ENCODE results near the gene CFAP57. TPM values are rescaled to one million over a fixed set of nuclear protein-coding genes. Genes with fewer than 3 reads are reported as not detected.

CFAP57 gene
- total and polyA plus RNA-seq, 2 of the 13 experiments (the other 11 are each of a cell fraction or from before 2014, with no cell fraction given): 0.01 TPM; not detected in 1

DNA sequence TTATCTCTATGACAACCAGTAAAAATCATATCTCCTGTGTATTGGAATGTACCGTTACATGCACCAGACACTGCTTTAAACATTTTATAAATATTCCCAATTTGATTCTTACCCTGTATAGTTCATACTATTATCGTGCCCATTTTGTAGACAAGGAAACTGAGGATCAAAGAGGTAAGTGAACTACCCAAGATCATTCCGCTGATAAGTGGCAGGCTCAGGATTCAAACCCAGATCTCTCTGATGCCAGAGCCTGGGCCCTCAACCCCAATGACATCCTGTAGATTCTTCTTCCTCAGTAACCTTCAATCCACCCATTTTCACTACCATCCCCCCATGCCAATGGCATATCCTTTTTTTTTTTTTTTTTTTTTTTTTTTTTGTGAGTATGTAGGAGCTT is 12.3 kb downstream of the CFAP57 start:
- no peak overlapping the region for H3K4me3 ChIP-seq (replicated peaks in 1 of 3; ENCODE audit: insufficient read depth in 1 of 3, low read depth in 2 of 3, low read length in 3 of 3)
- no peaks in the 10 kb centered on the region for H4K20me1 ChIP-seq (ENCODE audit: insufficient read depth, low read length)
- TF ChIP-seq PITX1 (CRISPR knock-in tag; IDR thresholded peaks at IDR 0.05): no peak
- CTCF ChIA-PET (ENCODE audit: low intra/inter-chr PET ratio, low total read pairs): no interaction called here
- H3K79me2 ChIP-seq (ENCODE audit: insufficient read depth, low read length): no peaks in the 10 kb centered on the region
- no peak overlapping the region for H2AFZ ChIP-seq (ENCODE audit: low read length)
- no peak for ATAC-seq
- intact Hi-C loops (cut with micrococcal nuclease; ENCODE audit: unreplicated experiment) (no loop called here), in situ Hi-C loops (cut with HindIII; ENCODE audit: extremely low pct_ligation_motif_present, low pct_unique_long_range_greater_than_20kb) (no loop called here)
- DNase-seq (ENCODE audit: low spot score): no peak
- 42% methylated on average over 3 of the region's 3 CpGs for WGBS (ENCODE audit: low lambda C conversion rate)
- H3K4me1 ChIP-seq (ENCODE audit: insufficient read depth, low read length): no peaks in the 10 kb centered on the region
- H3K36me3 ChIP-seq (replicated peaks in 1 of 2; ENCODE audit: control insufficient read depth in 1 of 2, insufficient read depth in 2 of 2, low read length in 2 of 2): no peaks in the 10 kb centered on the region
- no peaks in the 10 kb centered on the region for H3K9me3 ChIP-seq (ENCODE audit: low read length)
- POLR2A ChIA-PET: no interaction called here
- H3K27me3 ChIP-seq (ENCODE audit: control insufficient read depth in 1 of 2, insufficient read depth in 2 of 2, low read length in 2 of 2): peaks cover 0 to 2% of the 10 kb centered on the region in 2 experiments; a peak in 1 of 5 replicates
- H3K4me2 ChIP-seq (ENCODE audit: low read depth, low read length): no peak overlapping the region
- no peak for FAIRE-seq
- H3K9ac ChIP-seq (ENCODE audit: insufficient read depth, low read depth, low read length): no peak overlapping the region
- no peak overlapping the region for H3K27ac ChIP-seq (ENCODE audit: extremely low read length, insufficient read depth, low read length)
- no TSS peak for BruUV-seq (replicated peaks)

DNA sequence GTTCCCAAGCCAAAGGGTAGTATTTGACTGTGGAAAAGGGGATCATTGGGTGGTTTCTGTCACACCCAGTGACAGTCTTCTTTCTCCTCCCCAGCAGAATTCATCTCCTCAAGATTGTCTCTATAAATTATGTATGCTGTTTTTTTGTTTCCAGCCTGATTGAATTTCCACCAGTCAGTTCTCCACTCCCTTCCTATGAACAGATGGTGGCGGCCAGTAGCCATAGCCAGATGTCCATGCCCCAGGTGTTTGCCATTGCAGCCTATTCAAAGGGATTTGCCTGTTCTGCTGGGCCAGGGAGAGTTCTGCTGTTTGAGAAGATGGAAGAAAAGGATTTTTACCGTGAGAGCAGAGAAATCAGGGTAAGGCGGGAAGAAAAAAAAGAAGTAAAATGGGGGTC is 12.9 kb downstream of the CFAP57 start:
- no TSS peak for BruUV-seq (replicated peaks)
- in situ Hi-C loops (cut with HindIII; ENCODE audit: extremely low pct_ligation_motif_present, low pct_unique_long_range_greater_than_20kb): no loop called here
- 76% methylated on average over 3 of the region's 3 CpGs for WGBS (ENCODE audit: low lambda C conversion rate)
- H3K36me3 ChIP-seq (replicated peaks in 1 of 2; ENCODE audit: control insufficient read depth in 1 of 2, insufficient read depth in 2 of 2, low read length in 2 of 2): no peaks in the 10 kb centered on the region
- FAIRE-seq (no peak), ATAC-seq (no peak), DNase-seq (ENCODE audit: low spot score) (no peak)
- H3K9me3 ChIP-seq (ENCODE audit: low read length): no peaks in the 10 kb centered on the region
- no peaks in the 10 kb centered on the region for H3K4me1 ChIP-seq (ENCODE audit: insufficient read depth, low read length)
- TF ChIP-seq SALL1 (CRISPR knock-in tag; IDR thresholded peaks at IDR 0.05) (no peak), KMT2A (CRISPR knock-in tag; IDR thresholded peaks at IDR 0.05) (no peak), NONO (IDR thresholded peaks at IDR 0.05) (no peak), NONO (CRISPR knock-in tag; conservative IDR thresholded peaks at IDR 0.05) (no peak)
- CTCF ChIA-PET (ENCODE audit: low intra/inter-chr PET ratio, low total read pairs): no interaction called here
- intact Hi-C loops (cut with micrococcal nuclease; ENCODE audit: unreplicated experiment): no loop called here
- no peak overlapping the region for H3K9ac ChIP-seq (ENCODE audit: insufficient read depth, low read depth, low read length)
- no peak overlapping the region for H3K4me3 ChIP-seq (replicated peaks in 1 of 3; ENCODE audit: insufficient read depth in 1 of 3, low read depth in 2 of 3, low read length in 3 of 3)
- no peaks in the 10 kb centered on the region for H4K20me1 ChIP-seq (ENCODE audit: insufficient read depth, low read length)
- POLR2A ChIA-PET: no interaction called here
- H2AFZ ChIP-seq (ENCODE audit: low read length): no peak overlapping the region
- no peak overlapping the region for H3K4me2 ChIP-seq (ENCODE audit: low read depth, low read length)
- no peak overlapping the region for H3K27ac ChIP-seq (ENCODE audit: extremely low read length, insufficient read depth, low read length)
- no peaks in the 10 kb centered on the region for H3K79me2 ChIP-seq (ENCODE audit: insufficient read depth, low read length)
- no peaks in the 10 kb centered on the region; a peak in 1 of 5 replicates for H3K27me3 ChIP-seq (ENCODE audit: control insufficient read depth in 1 of 2, insufficient read depth in 2 of 2, low read length in 2 of 2)
